Measurements from ENCODE around the gene RAB20.
"Not testable (repeated sequence)": the region's sequence is repeated elsewhere in the genome, so short reads cannot be mapped to it uniquely, and the experiment has no call there.

The RAB20 gene

GRCh38 chr13:110507678-110508381 is 53.7 kb downstream of the RAB20 start:
- no peak for DNase-seq

GRCh38 chr13:110506859-110507566 is 54.5 kb downstream of the RAB20 start:
- peak in 1 of 2 donors; percentile 55 for DNase-seq

GRCh38 chr13:110506396-110506795 is 55.1 kb downstream of the RAB20 start:
- DNase-seq: no peak

- no peak for DNase-seq
Observed at GRCh38 chr13:110505594-110505993, 55.9 kb downstream of the RAB20 start.

GRCh38 chr13:110503979-110504499 is 57.5 kb downstream of the RAB20 start:
- no peak for DNase-seq

GRCh38 chr13:110503037-110503901 is 58.3 kb downstream of the RAB20 start:
- DNase-seq: peak in 1 of 2 donors; percentile 40

GRCh38 chr13:110501188-110501587 is 60.3 kb downstream of the RAB20 start:
- no peak for DNase-seq

- no peak for DNase-seq
Observed at GRCh38 chr13:110500341-110500740, 61.2 kb downstream of the RAB20 start.

- no peak for DNase-seq
Observed at GRCh38 chr13:110499621-110500281, 61.8 kb downstream of the RAB20 start.

- no peak for DNase-seq
Observed at GRCh38 chr13:110498765-110499164, 62.8 kb downstream of the RAB20 start.

GRCh38 chr13:110498327-110498726 is 63.2 kb downstream of the RAB20 start:
- no peak for DNase-seq

GRCh38 chr13:110497896-110498295 is 63.6 kb downstream of the RAB20 start:
- not testable (repeated sequence) for DNase-seq

- no peak for DNase-seq
Observed at GRCh38 chr13:110497003-110497402, 64.5 kb downstream of the RAB20 start.

GRCh38 chr13:110496281-110496680 is 65.2 kb downstream of the RAB20 start:
- no peak for DNase-seq

GRCh38 chr13:110495881-110496280 is 65.6 kb downstream of the RAB20 start:
- no peak for DNase-seq

GRCh38 chr13:110495376-110495775 is 66.1 kb downstream of the RAB20 start:
- no peak for DNase-seq

- no peak for DNase-seq
Observed at GRCh38 chr13:110493613-110494012, 67.9 kb downstream of the RAB20 start.

GRCh38 chr13:110492679-110493593 is 68.6 kb downstream of the RAB20 start:
- no peak for DNase-seq

GRCh38 chr13:110491869-110492678 is 69.4 kb downstream of the RAB20 start:
- no peak for DNase-seq

- no peak for DNase-seq
Observed at GRCh38 chr13:110490009-110490770, 71.3 kb downstream of the RAB20 start.

All from inflammatory macrophage (primary cell).